HG02571 (cell line): ENCODE data around the gene INKA1.
"Not testable (repeated sequence)": the region's sequence is repeated elsewhere in the genome, so short reads cannot be mapped to it uniquely, and the experiment has no call there.

Source experiments
- ATAC-seq: cut with Tn5 transposase; IDR thresholded peaks from one replicate; pipeline ENCODE4 v1.9.1; 2021; ENCODE audit warnings: mild to moderate bottlenecking, moderate library complexity; ENCODE audit not compliant: unreplicated experiment

The INKA1 gene

DNA sequence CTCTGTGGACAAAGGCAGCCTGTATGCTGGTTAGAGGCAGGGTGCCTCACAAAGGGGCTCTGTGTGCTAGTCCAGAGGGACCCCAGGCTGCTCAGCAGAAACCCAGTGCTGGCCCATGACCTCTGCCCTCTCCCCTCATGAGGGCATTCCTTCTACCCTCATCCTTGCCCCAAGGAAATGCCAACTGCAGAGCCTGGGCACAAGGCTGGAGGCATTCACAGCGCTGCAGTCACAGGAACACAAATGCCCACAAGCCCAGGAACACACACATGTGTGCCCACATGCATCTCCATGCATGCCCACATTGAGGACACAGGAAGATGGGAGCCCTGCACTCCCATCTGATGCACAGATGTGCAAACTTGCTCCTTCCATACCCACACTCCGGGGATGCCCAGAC is 3.8 kb downstream of the INKA1 start:
- no peak for ATAC-seq

DNA sequence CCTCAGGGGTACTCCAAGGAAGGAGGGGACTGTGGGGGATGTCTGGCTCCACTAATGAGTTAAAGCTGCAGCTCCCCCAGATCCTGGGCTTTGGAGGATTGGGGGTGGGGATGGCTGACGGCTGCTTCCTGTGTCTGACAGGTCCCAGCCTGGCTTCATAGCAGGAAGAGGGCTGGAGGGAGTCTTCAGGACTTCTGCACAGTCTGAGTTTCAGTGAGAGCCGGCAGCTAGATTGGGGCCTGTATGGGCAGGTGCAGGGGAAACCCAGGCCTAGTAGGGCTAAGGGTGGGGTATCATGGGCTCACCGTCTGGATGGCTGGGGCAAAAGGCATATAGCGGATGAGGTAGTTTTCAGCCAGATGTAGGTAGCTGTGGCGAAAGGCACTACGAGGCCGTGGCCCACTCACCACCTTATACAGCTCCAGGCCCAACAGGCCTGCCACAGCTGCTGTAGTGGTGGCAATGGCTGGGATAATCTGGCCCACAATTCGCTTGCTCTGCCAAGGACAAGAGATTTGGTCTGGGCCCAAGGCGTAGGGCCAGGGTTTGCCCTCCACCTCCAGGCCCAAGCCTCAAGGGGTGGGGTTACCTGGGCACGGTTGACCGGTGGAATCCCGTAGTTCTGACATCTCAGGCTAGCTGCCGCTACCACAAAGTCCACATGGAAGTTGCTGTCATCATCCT is 4.5 kb downstream of the INKA1 start:
- no peak for ATAC-seq

DNA sequence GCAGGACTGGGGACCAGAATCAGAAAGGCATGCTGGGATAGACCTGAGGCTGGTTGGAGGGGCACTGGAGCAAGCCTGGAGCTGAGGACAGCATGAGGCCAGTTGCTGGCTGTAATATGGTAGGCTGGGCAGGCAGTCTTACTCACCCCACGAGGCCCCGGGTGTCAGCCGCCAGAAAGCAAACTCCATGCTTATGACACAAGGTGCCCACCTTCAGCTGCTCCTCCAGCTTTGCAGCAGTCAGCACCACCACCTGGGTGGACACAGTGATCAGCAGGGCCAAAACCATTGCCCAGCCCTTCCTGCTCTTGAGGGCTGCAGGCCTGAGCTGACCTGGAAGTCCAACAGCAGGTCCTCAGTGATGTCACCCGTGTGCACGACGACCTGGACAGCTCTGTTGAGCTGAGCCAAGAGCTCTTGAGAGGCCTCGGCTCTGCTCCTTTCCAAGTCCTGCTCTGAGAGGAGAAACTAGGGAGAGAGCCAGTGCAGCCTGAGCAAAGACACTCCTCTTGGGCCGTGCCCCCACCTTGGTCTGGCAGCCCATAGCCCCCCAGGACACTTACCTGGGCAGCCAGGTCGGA is 9.9 kb downstream of the INKA1 start:
- no peak for ATAC-seq

DNA sequence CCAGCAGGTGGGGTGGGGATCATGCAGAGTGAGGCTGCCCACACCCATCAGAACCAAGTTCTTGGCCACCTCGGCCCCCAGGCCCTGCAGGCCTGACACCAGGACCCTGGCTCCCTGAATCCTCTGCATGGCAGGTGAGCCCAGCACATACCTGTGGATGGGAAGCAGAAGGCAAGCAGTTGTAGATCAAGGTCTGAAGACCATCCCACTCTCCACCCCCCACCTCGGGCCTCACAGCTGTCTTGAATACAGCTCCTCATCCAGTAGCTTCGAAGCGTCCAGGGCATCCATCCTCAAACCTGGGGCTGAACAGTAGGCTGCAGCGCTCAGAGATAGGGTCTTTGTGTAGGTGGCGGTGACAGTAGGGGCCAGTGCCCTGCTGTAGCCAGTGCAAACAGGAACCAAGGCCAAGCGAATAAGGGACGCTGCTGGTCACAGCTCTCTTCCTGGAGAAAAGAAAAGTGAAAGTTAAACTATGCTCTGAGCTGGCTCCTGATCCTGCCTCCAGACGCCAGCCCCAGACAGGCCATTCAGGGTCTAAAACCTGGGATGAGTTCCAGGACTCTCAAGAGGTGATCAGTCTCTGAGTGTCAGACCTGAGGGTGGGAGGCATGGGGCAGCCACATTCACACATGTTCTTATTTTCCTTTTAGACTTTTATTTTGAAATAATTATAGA is 10.6 kb downstream of the INKA1 start, which contains the start of gene UBA7:
TSS of gene UBA7 (minus strand) at position 457 of the 678 bp plus-strand sequence. CDS start at position 291, 166 bp downstream.
- ATAC-seq, result no peak

DNA sequence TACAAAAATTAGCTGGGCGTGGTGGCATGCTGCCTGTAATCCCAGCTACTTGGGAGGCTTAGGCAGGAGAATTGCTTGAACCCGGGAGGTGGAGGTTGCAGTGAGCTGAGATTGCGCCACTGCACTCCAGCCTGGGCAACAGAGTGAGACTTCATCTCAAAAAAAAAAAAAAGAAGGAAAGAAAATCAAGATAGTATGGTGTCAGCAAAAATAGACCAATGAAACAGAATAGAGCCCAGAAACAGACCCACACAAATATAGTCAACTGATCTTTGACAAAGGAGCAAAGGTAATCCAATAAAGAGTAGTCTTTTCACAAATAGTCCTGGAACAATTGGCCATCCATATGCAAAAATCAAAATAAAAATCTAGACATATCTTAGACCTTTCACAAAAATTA is 20.1 kb downstream of the INKA1 start:
- not testable (repeated sequence) for ATAC-seq

DNA sequence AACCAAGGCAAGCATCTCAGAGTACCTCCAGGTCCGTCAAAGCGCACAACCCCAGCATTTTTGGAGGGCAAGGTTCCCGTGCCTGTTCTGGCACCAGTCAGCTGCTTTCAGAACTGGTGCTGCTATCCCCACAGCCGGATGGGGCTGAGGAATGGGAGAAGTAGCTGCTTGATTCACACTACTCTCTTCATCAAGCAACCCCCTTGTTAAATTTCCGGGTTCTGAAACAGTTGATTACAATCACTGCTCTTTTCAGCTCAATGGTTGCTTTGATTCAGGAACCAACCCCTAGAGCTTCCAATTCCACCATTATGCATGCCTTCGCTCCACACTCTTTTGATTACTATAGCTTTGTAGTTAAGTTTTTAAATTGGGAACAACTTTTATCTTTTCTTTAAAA is 23.0 kb downstream of the INKA1 start:
- ATAC-seq, result no peak

DNA sequence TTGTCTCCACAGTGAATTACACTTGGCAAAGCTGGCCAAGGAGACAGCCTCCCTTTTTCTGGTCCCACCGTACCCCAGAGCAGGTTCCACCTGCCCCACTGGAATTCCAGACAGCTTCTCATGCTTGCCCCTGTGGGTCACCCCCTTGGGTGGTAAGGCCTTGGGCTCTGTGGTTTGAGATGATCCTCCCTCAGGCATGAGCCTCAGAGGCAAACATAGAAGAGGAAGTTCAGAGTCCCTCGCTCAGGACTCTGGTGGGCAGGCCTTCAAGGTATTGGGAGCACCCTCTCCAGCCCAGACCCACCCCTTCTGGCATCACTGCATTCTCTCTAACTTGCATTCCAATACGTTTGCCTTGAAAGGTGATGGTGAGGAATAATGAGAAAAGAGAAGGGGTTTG is 28.3 kb downstream of the INKA1 start:
- ATAC-seq, result no peak

DNA sequence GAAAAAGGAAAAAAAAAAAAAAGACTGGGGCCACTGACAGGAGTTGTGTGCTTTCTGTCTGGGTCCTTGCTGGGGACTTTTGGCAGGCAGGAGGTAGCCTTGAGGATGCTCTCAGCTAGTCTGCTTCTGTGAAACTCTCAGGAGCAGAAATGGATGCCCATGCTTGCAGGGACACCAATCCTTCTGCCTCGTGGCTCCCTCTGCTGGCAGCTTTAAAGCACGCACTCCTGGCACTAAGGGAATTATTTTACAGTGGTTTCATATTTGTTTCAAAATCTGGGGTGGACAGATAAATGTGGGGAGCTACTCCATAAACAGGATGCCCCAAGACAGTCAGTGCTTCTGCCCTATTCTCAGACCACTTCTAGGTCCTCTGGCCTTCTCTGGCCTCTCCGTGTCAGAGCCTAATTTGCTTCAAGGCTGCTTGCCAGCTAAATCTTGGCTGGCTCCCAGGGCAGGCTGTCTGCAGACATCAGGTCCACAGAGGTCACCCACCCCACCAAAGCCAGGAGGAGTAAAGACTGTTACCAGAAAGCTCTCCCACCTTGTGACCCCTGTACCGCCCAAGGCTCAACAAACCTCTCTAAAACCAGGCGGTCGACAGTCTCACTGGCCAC is 36.2 kb downstream of the INKA1 start:
- no peak for ATAC-seq

DNA sequence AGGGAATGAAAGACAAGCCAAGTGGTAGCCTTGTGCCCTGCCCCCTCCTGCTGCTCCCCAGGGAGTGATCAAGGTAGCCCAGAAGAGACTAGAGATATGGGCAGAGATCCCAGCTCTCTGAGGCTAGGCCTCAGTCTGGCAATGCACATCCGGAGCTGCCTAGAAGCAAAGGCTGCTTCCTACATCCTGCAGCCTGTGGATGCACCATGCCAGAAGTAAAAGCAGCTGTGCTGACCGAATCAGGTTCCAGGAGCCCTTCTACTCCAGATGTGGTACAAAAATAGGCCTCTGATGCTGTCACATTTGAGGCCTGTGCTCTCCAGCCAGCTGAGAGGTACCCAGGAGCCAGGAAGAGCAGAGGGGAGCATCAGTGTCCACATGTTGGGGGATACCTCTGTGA is 37.3 kb downstream of the INKA1 start:
- no peak for ATAC-seq

DNA sequence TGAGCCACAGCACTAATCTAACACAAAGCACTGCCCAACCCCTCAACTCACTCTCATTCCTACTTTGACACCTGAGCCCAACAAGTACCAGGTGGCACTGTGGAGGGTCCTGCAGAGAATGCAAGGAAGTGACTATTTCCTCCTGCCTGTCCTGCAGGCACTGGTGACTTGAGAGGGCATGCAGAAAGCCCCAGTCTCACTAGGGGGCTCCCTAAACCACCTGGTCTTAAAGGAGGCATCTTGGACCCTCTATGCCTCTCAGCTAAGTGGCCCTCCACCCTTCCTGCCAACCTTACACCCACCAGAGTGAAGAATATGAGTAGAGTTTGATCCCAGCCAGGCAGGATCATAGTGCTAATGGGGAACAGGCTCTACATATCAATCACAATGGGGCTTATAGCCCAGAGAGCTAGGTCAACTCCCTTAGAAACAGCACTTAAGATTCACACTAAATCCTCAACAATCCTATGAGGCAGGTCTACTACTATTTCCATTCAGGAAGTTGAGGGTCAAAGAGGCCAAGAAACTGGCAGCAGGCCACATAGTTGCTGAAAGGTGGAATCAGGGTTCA is 38.1 kb downstream of the INKA1 start:
- no peak for ATAC-seq

DNA sequence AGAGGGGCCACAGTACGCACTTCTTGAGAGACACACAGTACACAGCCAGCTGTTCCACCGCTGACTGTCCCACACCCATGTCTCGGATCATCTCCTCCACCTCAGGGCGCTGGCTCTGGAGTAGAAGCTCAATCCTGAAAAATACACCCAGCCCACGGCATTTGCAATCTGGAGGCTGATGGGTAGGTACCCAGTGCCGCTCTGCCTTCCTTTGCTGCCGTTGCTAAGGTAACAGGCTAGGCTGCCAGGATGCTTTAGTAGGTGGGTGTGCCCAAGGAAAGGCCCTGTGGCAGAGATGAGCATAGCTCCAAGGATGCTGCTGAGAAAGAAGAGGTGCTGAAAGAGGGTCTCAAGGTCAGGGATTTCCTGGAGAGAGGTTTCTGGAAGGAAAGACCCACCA is 38.7 kb downstream of the INKA1 start:
- no peak for ATAC-seq

DNA sequence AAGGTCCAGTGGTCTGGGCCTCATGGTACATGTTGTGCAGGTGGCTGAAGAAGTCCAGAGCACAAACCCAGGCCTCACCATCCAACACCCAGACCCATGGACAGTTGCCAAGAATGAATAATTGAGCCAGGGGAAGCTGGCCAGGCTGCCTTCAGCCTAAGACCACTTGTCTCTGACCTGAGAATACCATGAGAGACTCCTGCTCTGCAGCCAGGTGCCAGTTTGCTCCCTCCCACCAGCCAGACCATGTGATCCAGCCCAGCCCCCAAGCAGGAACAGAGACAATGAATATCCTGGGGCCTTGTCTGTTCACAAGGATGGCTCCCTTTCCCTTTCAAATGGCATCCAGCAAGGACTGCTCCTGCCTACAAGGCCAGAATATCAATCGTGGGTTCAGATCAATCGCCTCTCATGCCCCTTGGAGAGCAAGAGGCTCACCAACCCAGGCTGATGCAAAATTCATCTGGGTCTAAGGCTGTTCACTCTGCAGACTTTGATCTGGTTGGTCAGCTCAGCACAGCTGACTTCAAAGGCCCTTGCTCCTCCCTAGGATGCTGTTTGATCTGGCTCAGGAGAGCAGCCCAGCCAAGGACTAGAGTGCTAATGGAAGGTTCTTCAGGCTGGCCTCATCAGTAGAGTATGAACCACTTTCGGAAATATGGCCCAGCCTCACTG is 39.9 kb downstream of the INKA1 start:
- ATAC-seq, result no peak

DNA sequence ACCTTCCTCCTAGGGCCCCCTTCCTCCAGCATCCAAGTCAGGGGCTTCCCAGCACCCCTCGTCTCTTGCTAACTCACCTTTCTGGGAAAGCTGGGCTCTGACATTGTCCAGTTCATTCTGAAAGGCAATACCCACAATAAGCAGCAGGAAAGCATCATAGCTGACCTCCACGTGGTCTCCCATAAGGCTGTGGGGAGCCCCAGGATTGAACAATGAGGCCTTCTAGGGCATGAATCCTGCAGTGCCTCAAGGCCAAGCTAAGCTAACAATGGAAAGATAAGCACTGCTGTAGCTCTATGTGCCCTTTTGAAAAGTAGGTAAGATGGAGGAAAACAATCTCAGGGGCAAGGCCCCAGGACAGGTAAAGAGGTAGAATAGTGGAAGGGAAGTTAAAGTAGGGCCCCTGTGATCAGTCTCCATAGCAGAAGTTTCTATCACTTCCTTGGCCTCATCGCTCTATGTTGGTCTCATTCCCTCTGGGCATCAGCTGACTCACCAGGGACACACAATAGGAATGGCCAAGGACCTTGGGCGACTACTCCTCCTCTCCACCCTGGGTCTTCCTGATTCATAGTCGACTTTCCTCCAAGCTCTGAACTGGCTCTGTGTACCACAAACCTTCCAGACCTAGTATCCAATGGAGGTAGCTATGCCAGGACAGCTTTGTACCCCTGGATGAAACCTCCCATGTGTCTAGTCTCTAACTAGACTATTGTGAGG is 41.6 kb downstream of the INKA1 start:
- no peak for ATAC-seq

DNA sequence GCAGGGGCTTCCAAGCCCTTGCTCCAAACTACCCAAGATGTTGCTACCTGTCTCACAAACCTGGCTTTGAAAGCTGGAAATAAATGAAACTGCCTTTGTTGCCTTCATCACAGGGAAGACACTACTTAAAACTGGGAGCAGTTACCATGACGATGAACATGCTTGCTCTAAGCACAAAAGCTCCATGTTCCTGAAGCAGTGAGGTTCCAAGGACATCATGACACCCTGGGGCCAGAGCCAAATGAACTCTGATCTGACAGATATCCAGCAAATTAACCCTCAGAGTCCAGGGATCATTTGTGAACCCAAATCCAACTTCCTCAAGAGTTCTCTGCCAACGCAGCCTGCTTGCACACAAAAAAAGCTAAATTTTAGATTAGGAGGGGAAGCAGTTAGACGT is 42.6 kb downstream of the INKA1 start:
- no peak for ATAC-seq
